ENCODE data around the gene TIGD1.
"Not testable (repeated sequence)": the region's sequence is repeated elsewhere in the genome, so short reads cannot be mapped to it uniquely, and the experiment has no call there.

Gene TIGD1

GRCh38 chr2:232539298-232540231, 10.8 kb downstream of the TIGD1 start, which contains the start of gene CHRNG:
Gene CHRNG (plus strand): TSS chr2:232539692. CDS start chr2:232539748, 56 bp downstream.
- Histone ChIP-seq H3K4me3 (no peak within 1 kb of the TSS), H3K9me3 (ENCODE audit: low read depth, low read length) (no peaks in the 10 kb centered on the region), H3K27ac (no peak within 1 kb of the TSS), H3K36me3 (ENCODE audit: insufficient read depth, low read length) (no peaks in the 10 kb centered on the region), H3K9ac (ENCODE audit: insufficient read length) (no peak within 1 kb of the TSS)
- no peak for TF ChIP-seq FOXP2 (optimal IDR thresholded peaks at IDR 0.05; ENCODE audit: control extremely low read depth, extremely low read length, insufficient read depth)
- no peak for TF ChIP-seq EZH2 (IDR thresholded peaks at IDR 0.05)
- no peak for TF ChIP-seq POLR2AphosphoS5 (IDR thresholded peaks at IDR 0.05; ENCODE audit: borderline replicate concordance, low read depth, low read length)
- no peak for DNase-seq (ENCODE audit: low read depth, low spot score)

DNA sequence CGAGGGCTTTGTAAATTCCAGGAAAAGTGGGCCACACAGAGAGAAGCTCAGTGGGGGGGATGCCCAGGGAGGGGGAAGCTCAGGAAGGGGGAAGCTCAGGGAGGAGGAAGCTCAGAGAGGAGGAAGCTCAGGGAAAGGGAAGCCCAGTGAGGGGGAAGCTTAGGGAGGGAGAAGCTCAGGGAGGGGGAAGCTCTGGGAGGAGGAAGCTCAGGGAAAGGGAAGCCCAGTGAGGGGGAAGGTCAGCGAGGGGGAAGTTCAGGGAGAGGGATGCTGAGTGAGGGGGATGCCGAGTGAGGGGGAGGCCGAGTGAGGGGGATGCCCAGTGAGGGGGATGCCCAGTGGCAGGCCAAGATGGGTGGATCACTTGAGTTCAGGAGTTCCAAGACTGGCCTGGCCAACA, 11.7 kb downstream of the TIGD1 start:
- H3K36me3 ChIP-seq (ENCODE audit: insufficient read depth, low read length), result no peaks in the 10 kb centered on the region
- no peaks in the 10 kb centered on the region for H3K9me3 ChIP-seq (ENCODE audit: low read depth, low read length)
- no peak for DNase-seq (ENCODE audit: low read depth, low spot score)
- H3K9ac ChIP-seq (ENCODE audit: insufficient read length), result no peak overlapping the region
- no peak overlapping the region for H3K4me3 ChIP-seq
- no peak overlapping the region for H3K27ac ChIP-seq
- TF ChIP-seq FOXP2 (optimal IDR thresholded peaks at IDR 0.05; ENCODE audit: control extremely low read depth, extremely low read length, insufficient read depth), result no peak
- no peak for TF ChIP-seq EZH2 (IDR thresholded peaks at IDR 0.05)
- TF ChIP-seq POLR2AphosphoS5 (IDR thresholded peaks at IDR 0.05; ENCODE audit: borderline replicate concordance, low read depth, low read length), result no peak

DNA sequence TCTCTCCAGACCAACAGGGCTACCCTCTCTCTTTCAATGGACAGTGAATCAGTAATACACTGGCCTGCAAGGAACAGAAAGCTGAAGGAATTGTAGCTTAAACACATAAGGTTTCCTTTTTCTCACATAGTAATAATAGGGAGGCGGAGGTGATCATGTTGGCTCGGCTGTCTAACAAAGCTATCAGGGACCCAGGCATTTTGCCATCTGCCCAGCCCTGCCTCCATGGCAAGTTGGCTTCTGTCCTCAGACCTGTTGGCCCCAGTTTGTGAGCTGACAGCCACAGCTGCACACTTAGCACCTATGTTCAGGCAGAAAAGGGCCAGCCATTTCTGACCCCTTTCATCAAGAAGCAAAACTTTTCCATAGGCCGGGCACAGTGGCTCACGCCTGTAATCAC, 12.9 kb downstream of the TIGD1 start:
- no peak overlapping the region for H3K4me3 ChIP-seq
- no peak for DNase-seq (ENCODE audit: low read depth, low spot score)
- no peak overlapping the region for H3K9ac ChIP-seq (ENCODE audit: insufficient read length)

GRCh38 chr2:232537079-232537478, 13.3 kb downstream of the TIGD1 start:
- no peak overlapping the region for H3K27ac ChIP-seq
- no peak overlapping the region for H3K9ac ChIP-seq (ENCODE audit: insufficient read length)
- no peaks in the 10 kb centered on the region for H3K9me3 ChIP-seq (ENCODE audit: low read depth, low read length)
- H3K36me3 ChIP-seq (ENCODE audit: insufficient read depth, low read length), result no peaks in the 10 kb centered on the region
- H3K4me3 ChIP-seq, result no peak overlapping the region
- no peak for DNase-seq (ENCODE audit: low read depth, low spot score)
- TF ChIP-seq FOXP2 (optimal IDR thresholded peaks at IDR 0.05; ENCODE audit: control extremely low read depth, extremely low read length, insufficient read depth) (no peak), POLR2AphosphoS5 (IDR thresholded peaks at IDR 0.05; ENCODE audit: borderline replicate concordance, low read depth, low read length) (no peak), EZH2 (IDR thresholded peaks at IDR 0.05) (no peak)

More for the DNA sequence above, 12.9 kb downstream of the TIGD1 start:
- Histone ChIP-seq H3K27ac (no peak overlapping the region), H3K9me3 (ENCODE audit: low read depth, low read length) (no peaks in the 10 kb centered on the region), H3K36me3 (ENCODE audit: insufficient read depth, low read length) (no peaks in the 10 kb centered on the region)
- TF ChIP-seq FOXP2 (optimal IDR thresholded peaks at IDR 0.05; ENCODE audit: control extremely low read depth, extremely low read length, insufficient read depth) (no peak), EZH2 (IDR thresholded peaks at IDR 0.05) (no peak), POLR2AphosphoS5 (IDR thresholded peaks at IDR 0.05; ENCODE audit: borderline replicate concordance, low read depth, low read length) (no peak)

GRCh38 chr2:232535761-232536530, 14.4 kb downstream of the TIGD1 start:
- DNase-seq (ENCODE audit: low read depth, low spot score), result no peak
- no peak overlapping the region for H3K27ac ChIP-seq
- no peaks in the 10 kb centered on the region for H3K9me3 ChIP-seq (ENCODE audit: low read depth, low read length)
- H3K4me3 ChIP-seq, result no peak overlapping the region
- no peak overlapping the region for H3K9ac ChIP-seq (ENCODE audit: insufficient read length)
- TF ChIP-seq EZH2 (IDR thresholded peaks at IDR 0.05) (no peak), FOXP2 (optimal IDR thresholded peaks at IDR 0.05; ENCODE audit: control extremely low read depth, extremely low read length, insufficient read depth) (no peak), POLR2AphosphoS5 (IDR thresholded peaks at IDR 0.05; ENCODE audit: borderline replicate concordance, low read depth, low read length) (no peak)
- no peaks in the 10 kb centered on the region for H3K36me3 ChIP-seq (ENCODE audit: insufficient read depth, low read length)

DNA sequence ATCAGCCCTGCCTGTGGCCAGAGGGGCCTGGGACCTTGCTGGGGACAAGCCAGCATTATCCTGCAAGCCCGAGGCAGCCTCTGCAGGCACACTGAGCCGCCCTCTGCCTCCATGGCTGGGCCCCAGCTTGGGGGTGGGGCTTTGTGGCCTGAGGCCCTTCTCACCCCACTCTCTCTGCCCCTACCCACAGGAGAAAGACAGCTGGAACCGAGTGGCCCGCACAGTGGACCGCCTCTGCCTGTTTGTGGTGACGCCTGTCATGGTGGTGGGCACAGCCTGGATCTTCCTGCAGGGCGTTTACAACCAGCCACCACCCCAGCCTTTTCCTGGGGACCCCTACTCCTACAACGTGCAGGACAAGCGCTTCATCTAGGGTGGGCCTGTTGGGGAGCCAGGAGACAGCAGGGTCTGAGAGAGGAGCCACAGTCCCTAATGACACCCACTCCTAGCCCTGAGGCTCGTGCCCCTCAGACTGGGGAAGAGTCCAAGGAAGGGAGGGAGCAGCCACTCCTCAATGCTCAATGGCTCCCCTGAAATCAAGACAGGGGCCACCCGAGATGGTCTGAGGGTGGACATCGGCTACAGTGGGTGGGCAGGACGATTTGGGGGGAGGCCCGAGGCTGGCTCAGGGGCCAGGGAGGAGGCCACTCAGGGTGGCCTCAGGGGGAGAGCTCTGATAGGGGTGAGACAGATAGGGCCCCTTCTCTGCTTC, 15.3 kb downstream of the TIGD1 start:
- Histone ChIP-seq H3K9ac (ENCODE audit: insufficient read length) (no peak overlapping the region), H3K9me3 (ENCODE audit: low read depth, low read length) (no peaks in the 10 kb centered on the region), H3K4me3 (no peak overlapping the region), H3K36me3 (ENCODE audit: insufficient read depth, low read length) (no peaks in the 10 kb centered on the region), H3K27ac (no peak overlapping the region)
- DNase-seq (ENCODE audit: low read depth, low spot score), result no peak
- no peak for TF ChIP-seq POLR2AphosphoS5 (IDR thresholded peaks at IDR 0.05; ENCODE audit: borderline replicate concordance, low read depth, low read length)
- TF ChIP-seq FOXP2 (optimal IDR thresholded peaks at IDR 0.05; ENCODE audit: control extremely low read depth, extremely low read length, insufficient read depth), result no peak
- no peak for TF ChIP-seq EZH2 (IDR thresholded peaks at IDR 0.05)

GRCh38 chr2:232533944-232534710, 16.2 kb downstream of the TIGD1 start:
- Histone ChIP-seq H3K4me3 (no peak overlapping the region), H3K27ac (no peak overlapping the region), H3K36me3 (ENCODE audit: insufficient read depth, low read length) (no peaks in the 10 kb centered on the region), H3K9ac (ENCODE audit: insufficient read length) (no peak overlapping the region), H3K9me3 (ENCODE audit: low read depth, low read length) (no peaks in the 10 kb centered on the region)
- DNase-seq (ENCODE audit: low read depth, low spot score), result no peak
- no peak for TF ChIP-seq FOXP2 (optimal IDR thresholded peaks at IDR 0.05; ENCODE audit: control extremely low read depth, extremely low read length, insufficient read depth)
- no peak for TF ChIP-seq EZH2 (IDR thresholded peaks at IDR 0.05)
- TF ChIP-seq POLR2AphosphoS5 (IDR thresholded peaks at IDR 0.05; ENCODE audit: borderline replicate concordance, low read depth, low read length), result no peak

- DNase-seq (ENCODE audit: low read depth, low spot score); H3K4me3 ChIP-seq; H3K36me3 ChIP-seq (ENCODE audit: insufficient read depth, low read length); H3K27ac ChIP-seq; H3K9me3 ChIP-seq (ENCODE audit: low read depth, low read length); H3K9ac ChIP-seq (ENCODE audit: insufficient read length): not testable (repeated sequence)
Measured at GRCh38 chr2:232532821-232533220, 17.5 kb downstream of the TIGD1 start.
